Stimulated activated CD4-positive, alpha-beta T cell treated with anti-CD3 and anti-CD28 coated beads, Interleukin-2, amount 100 ng/mL, for 24 hours (primary cell): Measurements from ENCODE around the gene ANKS3.

ENCODE experiments used
- DNase-seq, 2 donors: peaks; one replicate each; pipeline ENCODE4 v3.0.0-alpha.2; 2020

ANKS3 gene

DNA sequence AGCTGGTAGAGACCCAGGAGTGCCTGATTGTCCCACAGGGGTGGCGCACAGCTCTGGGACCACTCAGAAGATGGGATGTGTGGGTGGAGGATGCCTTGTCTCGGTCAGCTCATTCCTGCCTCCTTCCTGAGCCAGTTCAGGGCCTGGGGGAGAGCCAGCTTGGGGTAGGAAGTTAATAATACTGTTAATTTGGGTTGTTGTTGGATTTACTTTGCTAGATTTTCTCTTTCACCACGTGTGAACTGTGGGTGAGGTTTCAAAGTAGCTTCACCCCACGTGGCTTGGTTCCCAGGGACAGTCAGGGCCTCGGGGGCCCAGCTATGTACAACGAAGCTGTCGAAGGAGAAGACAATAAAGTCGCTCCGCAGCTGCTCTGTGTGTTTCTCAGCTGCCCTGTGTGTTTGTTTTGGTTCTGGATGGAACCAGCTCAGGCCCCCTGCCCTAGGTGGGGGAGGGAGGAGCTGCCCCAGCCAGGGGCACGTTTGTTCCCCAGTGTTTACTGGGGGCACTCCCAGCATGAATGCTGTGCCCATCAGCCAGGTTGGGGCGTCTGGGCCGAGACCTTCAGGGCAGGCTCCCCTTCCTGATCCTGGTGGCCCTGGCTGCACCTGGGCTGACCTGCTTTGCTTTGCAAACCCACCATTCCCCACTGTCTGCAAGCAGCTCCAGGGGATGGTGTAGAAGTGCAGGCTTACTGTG lies 38.4 kb downstream of the ANKS3 start:
- DNase-seq = no peak

DNA sequence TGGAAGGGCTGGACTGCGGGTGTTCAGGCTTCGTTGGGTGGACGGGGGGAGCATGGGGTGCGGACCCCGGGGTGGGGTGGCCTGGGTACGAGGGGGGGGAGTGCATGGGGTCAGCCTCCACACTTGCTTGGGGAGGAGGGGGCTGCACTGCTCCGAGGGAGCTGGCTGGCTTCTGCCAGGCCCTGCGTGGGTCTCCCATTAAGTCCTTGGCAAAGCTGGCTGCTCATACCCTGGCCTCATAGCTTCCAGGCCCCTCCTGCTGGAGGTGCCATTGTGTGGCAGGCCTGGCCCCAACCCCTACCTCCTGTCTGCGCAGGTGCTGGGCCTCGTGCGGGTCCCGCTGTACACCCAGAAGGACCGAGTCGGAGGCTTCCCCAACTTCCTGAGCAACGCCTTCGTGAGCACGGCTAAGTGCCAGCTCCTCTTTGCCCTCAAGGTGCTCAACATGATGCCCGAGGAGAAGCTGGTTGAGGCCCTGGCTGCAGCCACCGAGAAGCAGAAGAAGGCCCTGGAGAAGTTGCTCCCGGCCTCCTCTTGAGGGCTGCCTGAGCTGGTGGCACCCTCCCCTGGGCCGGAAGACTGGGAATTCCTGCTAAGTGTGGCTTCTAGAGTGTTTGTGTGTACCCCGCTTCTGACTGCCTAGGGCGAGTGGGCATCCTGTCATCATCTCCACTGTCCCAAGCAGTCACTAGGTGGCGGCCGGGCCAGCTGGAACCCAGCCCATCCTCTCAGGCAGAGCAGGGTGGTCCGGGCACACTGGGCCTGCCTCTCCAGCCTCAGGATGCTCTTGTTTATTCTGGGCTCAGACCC lies 39.2 kb downstream of the ANKS3 start:
- peak in 1 of 2 donors; percentile 20 for DNase-seq

DNA sequence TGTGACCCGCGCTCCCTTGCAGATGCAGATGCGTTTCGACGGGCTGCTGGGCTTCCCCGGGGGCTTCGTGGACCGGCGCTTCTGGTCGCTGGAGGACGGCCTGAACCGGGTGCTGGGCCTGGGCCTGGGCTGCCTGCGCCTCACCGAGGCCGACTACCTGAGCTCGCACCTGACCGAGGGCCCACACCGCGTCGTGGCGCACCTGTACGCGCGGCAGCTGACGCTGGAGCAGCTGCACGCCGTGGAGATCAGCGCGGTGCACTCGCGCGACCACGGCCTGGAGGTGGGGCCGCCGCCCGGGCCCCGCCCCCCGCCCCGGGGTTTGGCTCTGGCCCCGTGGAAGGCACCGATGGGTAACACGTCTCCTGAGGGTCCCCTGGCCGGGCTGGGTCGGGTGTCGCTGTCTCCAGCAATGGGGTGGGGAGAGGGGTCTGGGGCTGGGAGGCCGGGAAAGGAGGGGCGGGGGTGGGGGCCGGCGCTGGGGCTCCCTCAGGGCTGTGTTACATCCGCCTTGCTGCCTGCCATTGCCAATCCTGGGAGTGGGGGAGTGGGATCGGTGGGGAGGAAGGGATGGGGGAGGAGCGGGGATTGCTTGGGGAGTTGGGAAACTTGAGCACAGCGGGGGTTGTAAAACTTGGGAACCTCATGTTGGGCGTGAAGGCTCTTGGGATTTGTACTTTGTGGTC lies 40.0 kb downstream of the ANKS3 start:
- peak; percentile 56 to 57 for DNase-seq

DNA sequence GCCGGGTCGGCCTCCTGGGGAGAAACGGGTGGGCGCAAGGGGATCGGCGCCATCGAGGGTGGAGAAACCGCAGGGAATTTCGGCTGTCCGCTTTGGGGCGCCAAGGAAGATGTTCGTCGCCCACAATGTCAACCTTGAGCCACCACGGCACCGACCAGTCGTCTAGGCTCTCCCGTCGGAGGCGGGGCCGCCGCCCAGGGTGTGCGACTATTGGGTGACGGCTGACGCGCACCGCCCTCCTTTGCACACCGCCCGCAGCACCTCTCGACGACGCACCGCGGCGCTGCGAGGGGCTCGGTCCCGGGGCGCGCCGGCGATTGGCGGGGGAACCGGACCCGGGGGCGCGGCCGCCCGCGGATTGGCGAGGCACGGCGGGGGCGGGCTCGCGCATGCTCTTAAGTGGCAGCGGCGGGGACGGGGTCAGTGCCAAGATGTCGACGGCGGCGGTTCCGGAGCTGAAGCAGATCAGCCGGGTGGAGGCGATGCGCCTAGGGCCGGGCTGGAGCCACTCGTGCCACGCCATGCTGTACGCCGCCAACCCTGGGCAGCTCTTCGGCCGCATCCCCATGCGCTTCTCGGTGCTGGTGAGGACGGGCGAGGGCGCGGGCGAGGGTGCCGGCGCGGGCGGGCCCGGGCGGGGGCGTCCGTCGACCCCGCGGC lies 40.6 kb downstream of the ANKS3 start, which contains the start of gene NUDT16L1:
TSS of gene NUDT16L1 (plus strand) at position 267 of the 660 bp plus-strand sequence. CDS start at position 432, 165 bp downstream.
- peak; percentile 97 to 98 for DNase-seq

DNA sequence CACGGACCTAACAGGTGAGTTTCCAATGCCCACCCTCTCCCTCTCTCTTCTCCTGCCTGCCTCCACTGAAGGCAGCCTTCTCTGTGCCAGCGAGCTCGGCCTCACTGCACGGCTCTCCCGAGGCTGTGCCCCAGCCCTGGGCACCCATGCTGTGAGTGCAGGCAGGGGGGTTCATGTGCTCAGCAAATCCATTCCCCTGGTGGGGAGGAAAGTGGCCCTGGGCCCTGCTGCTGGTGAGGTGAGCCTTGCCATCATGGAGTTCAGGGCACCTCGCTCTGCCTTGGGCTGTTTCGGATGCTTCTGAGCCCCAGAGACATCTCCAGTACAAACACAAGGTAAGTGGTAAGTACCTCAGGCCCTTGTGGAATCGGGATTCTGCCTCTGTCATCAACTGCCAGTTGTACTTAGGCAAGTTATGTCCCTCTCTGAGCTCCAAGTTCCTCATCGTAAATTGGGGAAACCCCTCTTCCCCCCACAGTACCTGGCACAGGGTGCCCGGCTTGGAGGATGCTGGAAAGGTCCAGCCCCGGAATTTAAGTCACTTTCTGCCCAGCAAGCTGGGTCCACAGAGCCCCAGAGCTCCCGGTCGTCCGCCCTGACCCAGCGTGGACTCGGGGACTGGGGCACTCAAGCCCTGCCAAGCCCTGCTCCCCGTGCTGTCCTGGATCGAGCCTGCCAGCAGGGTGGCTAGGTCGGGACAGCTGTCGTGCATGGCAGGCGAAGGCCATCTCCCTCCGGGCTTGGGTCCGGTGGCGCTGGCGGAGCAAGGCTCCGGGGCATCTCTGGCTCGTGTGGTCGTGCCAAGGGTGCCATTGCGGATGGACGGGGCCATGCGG lies 41.4 kb downstream of the ANKS3 start:
- no peak for DNase-seq

DNA sequence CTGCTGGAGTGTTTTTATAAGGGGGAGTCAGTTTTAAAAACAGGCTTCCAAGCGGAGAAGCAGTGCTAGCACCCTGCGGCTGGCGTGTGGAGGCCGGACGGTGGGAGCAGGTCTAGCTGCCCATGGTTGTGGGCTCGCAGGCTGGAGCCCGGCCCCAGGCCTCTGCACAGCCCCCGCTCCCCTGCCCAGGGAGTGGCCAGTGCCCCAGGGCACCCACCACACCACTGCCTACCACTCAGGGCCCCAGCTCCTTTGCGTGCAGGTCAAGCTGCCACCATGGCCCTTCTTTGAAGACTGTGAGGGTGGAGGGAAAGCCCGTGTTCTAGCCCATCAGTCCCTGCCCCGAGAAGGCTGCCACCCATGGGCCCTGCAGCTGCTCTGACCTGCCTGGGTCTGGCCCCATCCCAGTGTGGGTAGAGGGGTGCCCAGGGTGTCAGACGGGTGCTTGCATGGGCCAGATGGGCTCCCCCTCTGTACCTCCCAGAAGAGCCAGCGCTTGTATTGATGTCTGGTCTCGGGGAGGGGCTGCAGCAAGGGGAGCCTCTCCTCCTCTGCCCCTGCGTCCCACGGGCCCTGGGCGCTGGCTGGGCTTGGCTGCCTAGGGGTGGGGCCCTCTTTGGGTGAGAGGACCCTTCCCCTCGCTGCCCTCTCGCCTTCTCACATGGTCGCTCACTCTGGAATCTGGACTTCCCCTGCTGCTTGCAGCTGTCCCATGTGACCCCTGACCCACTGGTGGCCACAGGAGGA lies 42.2 kb downstream of the ANKS3 start:
- DNase-seq = no peak

DNA sequence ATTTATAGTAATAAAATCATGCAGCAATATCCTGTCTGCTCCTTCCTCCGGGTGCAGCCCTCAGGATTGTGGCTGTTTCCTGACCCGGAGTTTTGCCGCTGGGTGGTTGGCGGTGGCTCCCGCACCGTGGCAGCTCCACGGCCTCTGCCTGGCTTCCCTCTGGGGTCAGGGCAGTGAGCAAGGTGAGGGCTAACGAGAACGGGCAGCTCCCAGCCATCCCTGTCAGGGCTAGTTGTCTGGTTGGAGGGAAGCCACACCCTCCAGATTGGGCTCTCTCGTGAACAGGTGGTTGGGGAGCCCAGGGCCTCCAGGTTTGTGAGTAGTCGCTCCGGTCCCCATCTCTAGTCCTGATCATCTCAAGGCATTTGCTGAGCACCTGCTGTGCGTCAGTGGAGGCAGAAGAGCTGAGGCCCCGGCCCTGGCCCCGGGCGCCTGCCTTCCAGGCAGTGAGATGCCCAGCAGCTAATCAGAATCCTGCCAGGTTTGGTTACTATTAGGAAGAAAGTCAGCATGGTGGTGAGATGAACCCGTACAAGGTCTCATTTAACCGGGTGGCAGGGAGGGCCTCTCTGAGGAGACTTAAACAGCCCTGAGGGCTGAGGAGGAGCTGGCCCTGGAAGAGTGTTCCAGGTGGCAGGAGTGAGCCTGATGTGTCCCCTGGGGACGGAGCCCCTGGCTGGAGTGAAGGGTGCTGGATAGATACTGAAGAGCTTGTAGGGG lies 43.0 kb downstream of the ANKS3 start:
- DNase-seq = no peak

DNA sequence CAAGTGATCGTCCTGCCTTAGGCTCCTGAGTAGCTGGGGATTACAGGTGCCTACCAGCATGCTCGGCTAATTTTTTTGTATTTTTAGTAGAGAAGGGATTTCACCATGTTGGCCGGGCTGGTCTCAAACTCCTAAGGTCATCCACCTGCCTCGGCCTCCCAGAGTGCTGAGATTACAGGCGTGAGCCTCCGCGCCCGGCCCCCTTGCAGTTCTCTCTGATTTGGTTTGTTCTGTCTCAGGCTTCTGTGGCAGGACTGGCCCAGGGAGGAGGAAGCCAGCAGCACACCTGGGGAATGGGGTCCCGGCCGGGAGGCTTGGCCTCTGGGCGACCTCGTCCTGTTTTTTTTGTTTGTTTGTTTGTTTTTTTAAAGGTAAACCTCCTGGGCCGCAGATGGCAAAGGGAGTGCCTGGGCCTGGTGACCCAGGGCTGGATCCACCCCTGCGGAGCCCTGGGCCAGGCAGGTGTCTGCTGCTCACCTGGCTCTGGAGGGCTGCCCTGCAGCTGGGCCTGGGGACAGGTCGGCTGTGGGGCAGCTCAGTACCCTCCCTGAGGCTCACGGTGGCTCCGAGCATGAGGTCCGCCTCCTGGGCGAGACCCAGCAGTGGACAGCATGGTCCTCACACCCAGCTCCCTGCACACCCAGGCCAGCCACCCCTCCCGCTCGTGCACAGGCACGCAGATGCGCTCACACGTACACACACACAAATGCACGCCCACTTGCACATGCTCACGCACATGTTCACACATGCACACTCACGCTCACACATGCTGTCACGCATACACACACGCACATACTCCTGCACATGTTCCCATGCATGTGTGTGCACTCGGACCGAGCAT lies 44.0 kb downstream of the ANKS3 start:
- no peak for DNase-seq

DNA sequence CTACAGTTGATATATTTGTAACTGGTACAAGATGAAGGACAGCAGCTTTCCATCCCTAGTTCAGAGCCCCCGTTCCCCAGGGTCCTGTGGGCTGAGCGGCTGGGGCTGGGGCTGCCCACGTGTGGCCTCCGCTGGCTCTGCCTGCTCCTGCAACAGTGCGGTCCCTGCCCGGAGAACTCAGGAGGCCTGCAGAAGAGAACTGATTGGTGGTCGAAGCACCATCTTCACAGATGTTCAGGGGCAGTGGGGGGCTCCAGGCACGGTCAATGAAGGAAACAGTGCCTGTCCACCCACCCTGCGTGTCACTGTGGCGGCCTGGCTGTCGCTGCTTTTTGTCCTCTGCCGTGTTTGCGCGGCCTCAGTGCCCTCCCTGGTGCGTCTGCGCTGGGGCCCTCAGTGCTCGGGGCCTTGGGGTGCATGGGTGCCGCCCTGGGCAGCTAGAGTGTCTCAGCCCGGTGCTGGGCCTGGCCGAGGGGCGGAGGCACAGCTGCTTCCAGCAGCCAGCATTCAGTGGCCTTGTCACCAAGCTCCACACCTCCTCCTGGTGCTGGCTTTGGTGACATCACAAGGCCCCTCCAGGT lies 44.9 kb downstream of the ANKS3 start:
- no peak for DNase-seq

DNA sequence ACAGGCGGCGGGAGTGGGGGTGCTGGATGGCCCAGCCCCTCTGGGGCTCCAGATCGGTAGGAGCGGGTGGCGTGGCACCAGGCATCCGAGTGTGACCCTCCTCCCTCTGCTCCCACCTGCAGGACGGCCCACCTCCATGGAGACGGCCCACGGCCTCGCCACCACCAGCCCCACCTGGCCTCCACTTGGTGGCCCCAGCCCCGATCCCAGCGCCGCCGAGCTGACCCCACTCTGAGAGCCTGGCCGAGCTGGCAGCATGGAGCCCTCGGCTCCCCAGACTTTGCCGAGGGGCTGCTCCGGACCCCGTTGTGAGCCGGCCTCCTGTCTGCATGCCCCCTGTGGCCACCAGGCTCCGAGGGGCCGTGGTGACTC lies 45.4 kb downstream of the ANKS3 start:
- no peak for DNase-seq

DNA sequence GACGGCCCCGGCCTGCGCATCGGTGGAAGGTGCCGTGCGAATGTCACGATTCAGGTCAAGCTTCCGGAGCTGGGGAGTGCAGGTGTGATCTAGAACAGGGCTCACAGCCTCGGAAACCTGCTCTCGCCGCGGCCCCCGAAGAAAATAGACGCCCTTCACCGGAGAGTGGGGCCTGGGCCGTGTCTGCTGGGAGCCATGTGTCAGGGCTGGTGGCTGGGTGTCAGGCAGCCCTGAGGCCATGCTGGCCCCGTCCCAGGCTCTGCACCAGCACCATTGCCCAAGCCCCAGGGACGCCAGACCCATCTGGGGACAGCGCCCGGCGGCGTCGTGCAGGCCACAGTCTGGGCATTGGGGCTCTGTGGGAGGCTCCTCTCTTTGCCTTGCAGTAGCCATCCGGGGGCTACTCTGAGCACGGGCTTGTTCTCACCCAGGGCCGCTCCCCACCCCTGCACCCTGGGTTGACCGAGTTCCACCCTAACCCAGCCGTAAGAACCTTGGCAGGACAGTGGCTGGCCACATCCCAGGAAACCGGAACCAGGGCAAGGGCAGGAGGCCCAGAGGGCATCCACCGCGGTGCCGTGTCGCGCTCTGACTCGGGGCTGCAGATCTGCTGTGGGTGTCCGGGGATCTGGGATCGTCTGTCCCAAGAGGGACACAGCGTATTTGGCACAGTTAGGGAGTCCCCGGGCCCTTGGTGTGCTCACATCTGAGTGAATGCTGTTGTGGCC lies 46.0 kb downstream of the ANKS3 start:
- DNase-seq = peak in 1 of 2 donors; percentile 16

DNA sequence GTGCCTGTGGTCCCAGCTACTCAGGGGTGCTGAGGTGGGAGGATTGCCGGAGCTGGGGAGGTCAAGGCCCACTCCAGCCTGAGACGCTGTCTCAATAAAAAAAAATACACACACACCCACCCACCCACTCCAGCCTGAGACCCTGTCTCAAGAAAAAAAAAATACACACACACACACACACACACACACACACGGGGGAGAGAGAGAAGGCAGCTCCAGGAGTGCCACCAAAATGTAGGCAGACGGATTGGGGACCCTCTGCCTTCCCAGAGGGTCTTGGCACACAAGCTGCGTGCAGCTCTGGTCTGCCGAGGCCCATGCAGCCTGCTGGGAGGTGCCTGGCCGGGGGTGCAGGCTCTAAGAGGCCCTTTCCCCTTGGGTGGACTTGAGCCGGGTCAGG lies 46.7 kb downstream of the ANKS3 start:
- no peak for DNase-seq

DNA sequence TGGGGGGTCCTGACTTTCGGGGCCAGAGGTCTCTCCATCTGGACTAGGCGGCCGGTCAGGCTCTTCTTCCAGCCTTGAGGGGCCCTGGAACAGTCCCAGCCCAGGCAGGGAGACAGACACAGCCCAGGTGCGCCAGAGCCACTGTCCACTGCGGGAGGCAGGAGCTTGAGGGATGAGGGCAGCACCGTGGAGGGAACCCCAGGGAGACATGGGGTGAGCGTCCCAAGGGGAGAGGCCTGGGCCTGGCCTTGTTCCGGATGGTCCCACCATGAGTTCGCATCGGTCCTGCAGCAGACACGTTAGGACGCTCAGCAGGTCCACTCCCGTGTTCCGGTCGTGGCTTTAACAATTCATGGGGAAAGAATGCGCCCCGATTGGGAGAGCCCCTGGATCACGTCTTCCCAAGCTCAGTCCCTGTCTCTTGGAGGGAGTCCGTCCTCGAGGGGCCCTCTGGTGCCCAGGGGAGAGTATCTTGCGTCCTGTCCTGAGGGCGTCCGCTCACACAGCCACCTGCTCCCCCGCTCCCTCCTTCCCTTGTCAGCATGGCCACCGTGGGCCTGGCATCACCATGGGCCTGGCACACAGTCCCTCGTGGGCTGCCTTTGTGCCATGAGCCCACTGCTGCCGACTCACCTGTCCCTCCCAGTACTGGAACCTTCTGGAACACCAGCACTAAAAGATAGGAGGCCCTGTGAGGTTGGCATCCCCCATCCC lies 47.4 kb downstream of the ANKS3 start:
- DNase-seq = no peak

DNA sequence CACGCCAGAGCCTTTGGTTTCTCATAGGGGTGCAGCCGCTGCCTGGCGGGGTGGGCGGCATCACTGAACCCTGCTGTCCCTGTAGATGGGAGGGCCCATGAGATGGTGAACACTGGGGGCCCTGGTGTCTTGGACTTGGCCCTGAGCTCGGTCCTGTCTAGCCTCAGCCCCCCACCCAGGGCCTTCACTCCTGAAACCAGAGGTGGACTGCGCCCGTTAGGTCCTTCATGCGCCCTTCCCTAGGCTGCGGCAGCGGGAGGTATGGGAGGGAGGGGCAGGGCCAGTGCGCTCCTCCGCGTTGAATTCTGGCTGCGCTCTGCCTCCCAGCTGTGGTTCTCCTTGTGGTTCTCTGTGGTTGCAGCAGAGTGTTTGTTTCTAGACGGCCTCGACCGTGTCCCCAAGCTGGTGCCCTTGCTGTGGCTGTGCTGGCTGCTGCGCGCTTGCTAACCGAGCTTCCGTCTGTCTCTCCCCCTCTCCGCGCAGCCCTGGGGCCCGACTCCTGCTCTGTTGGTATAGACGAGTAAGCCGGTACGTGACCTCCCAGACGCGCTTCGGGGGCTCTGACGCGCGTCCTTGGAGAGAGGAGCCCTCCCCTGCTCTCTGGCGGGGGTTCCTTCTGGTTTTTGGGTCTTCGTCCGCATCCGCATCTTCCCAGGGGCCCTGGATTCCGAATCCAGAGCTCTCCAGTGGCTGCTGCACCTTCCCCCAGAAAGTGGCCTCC lies 48.1 kb downstream of the ANKS3 start:
- no peak for DNase-seq

DNA sequence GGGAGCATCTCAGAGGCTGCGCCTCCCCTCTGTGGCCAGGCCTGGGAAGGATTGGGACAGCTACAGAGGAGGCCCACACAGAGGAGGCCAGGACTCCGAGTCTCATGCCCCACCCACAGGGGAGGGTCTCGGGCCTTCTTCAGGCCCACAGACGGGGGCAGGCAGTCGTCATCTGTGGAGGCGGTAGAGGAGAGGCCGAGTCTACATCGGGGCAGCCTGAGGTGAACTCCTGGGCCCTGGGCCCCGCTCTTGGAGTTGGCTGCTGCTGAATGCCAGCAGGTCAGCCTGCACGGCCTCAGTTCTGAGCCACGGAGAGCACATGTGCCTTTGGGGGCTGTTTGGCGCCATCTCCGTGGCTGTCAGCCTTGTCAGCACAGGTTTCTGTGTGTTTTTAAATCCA lies 48.8 kb downstream of the ANKS3 start:
- DNase-seq = no peak

DNA sequence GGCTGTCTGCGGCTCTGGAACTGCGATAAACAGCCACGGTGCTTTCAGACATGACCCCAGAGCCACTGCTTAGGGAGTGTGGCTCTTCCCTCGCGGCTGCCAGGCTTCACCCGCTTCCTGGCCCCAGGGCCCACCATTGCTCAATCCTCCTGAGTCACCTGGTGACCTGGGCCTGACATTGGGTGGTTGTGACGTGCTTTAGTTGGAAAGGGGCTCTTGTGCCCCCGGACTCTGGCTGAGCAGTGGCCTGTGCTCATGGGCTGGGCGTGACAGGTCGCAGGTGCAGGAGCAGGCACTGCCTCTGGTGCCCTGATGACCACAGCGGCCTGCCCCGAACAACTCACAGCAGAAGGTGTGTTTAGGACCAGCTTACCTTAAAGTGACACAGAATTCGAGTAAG lies 49.3 kb downstream of the ANKS3 start:
- DNase-seq = no peak

DNA sequence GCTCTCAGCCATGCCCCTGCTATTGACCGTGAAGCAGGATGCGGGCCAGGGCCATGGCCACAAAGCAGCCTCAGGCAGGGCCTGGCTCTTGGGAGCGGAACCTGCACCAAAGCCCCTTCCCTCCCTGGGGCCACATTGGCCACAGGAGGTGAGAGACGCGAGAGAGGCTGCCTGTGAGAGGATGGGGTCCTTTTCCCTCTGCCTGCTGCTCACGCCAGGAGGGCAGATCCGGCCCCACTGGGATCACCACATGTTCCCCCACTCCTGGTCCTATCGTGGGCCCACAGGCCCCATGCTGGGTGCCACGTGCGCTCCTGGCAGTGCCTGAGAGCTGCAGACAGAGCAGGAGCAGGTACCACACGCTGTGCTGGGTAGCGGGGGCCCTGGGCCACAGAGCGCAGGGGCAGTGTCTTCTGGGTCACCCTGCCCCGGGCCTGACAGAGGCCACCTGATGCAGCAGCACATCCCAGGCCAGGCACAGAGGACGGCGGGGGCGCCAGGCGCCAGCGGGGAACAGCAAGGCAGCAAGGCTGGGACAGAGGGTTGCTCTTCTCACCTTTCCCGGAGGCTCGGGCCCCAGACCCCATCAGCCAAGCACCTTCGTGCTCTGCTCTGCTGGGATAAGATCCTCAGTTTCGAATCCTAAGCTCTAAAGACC lies 49.9 kb downstream of the ANKS3 start:
- DNase-seq = no peak
